Left ventricle myocardium inferior (tissue), 1 donor: Measurements from ENCODE around the gene PACS1. TPM values are rescaled to one million over a fixed set of nuclear protein-coding genes. Genes with fewer than 3 reads are reported as not detected.

ENCODE experiments used
- DNase-seq: peaks from one replicate; pipeline ENCODE4 v3.0.0-alpha.2; 2020
- H3K27ac ChIP-seq: fragments of 200-600 bp; replicated peaks from 2 replicates; pipeline ENCODE4 v1.8.0; 2021
- H3K27me3 ChIP-seq: fragments of 200-600 bp; 2 replicates; pipeline ENCODE4 v1.8.0; 2021; ENCODE audit warnings: low read depth
- H3K36me3 ChIP-seq: fragments of 200-600 bp; 2 replicates; pipeline ENCODE4 v1.8.0; 2021
- H3K4me1 ChIP-seq: fragments of 200-600 bp; 2 replicates; pipeline ENCODE4 v1.8.0; 2021
- H3K4me3 ChIP-seq: fragments of 200-600 bp; 2 replicates; pipeline ENCODE4 v1.8.0; 2021; ENCODE audit warnings: mild to moderate bottlenecking, moderate library complexity
- H3K9me3 ChIP-seq: fragments of 200-600 bp; replicated peaks from 2 replicates; pipeline ENCODE4 v1.8.0; 2021
- CTCF ChIP-seq: fragments of 200-600 bp; IDR thresholded peaks from 2 replicates; pipeline ENCODE4 v1.8.0; 2021; ENCODE audit warnings: antibody characterized with exemption, mild to moderate bottlenecking, borderline replicate concordance
- intact Hi-C: fragments of 100-400 bp; cut with micrococcal nuclease; formaldehyde crosslinking; loops from one replicate; pipeline ENCODE4 v1.11.0; 2022
- total RNA-seq: library from RNA; stranded (reverse); fragmentation: NEBNext Ultra II Directional; extraction: Animal tissue kit (Norgen Biotek cat#: 25700); gene quantifications from one replicate; pipeline ENCODE4 v1.2.1, GENCODE V29; 2021
- donor health status: DM: no; HTN: yes; CAD: no; lungs with severe emphysema.

PACS1 gene
- total RNA-seq, 1 donor from 2014 or later, result 54.9 TPM

- Histone ChIP-seq H3K36me3 (peaks cover 25% of the 10 kb centered on the region), H3K9me3 (no peaks in the 10 kb centered on the region), H3K4me3 (no peak overlapping the region), H3K4me1 (peaks cover 25% of the 10 kb centered on the region), H3K27me3 (peaks cover 11% of the 10 kb centered on the region), H3K27ac (no peak overlapping the region)
- DNase-seq, result no peak
- no peak for TF ChIP-seq CTCF
- intact Hi-C loops, result no loop called here
These were observed 209.1 kb downstream of the PACS1 start for GRCh38 chr11:66279092-66279734.

GRCh38 chr11:66280428-66280827, 210.4 kb downstream of the PACS1 start:
- H3K9me3 ChIP-seq, result no peaks in the 10 kb centered on the region
- H3K27ac ChIP-seq, result no peak overlapping the region
- DNase-seq, result no peak
- intact Hi-C loops, result no loop called here
- TF ChIP-seq CTCF, result no peak
- H3K4me3 ChIP-seq, result no peak overlapping the region
- H3K4me1 ChIP-seq, result peaks cover 29% of the 10 kb centered on the region
- H3K36me3 ChIP-seq, result peaks cover 15% of the 10 kb centered on the region
- peaks cover 11% of the 10 kb centered on the region for H3K27me3 ChIP-seq

DNA sequence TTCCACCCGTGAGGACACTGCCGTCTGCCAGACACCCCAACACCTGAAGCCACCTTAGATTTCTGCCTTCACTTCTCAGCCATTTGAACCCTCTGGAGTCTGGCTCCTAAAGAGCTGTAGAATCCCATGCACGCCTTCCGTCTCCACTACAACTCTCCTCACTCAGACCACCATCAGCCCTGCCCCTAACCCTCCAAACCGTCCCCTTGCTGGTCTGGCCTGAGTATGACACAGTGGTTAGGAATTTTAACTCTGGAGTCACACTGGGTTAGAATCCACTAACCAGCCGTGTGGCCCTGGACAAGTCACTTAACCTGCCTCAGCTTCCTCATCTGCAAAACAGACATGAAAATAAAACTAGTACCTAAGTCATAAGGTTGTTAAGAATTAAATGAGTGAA, 210.9 kb downstream of the PACS1 start:
- peaks cover 11% of the 10 kb centered on the region for H3K27me3 ChIP-seq
- DNase-seq, result no peak
- intact Hi-C loops, result no loop called here

GRCh38 chr11:66281776-66282467, 211.8 kb downstream of the PACS1 start:
- no peak for TF ChIP-seq CTCF
- H3K9me3 ChIP-seq, result no peaks in the 10 kb centered on the region
- no peak for DNase-seq
- H3K36me3 ChIP-seq, result peaks cover 4% of the 10 kb centered on the region
- peaks cover 40% of the 10 kb centered on the region for H3K4me1 ChIP-seq
- peaks cover 11% of the 10 kb centered on the region for H3K27me3 ChIP-seq
- no peak overlapping the region for H3K4me3 ChIP-seq
- H3K27ac ChIP-seq, result no peak overlapping the region
- intact Hi-C loops, result no loop called here

More for the DNA sequence above, 210.9 kb downstream of the PACS1 start:
- H3K36me3 ChIP-seq, result peaks cover 9% of the 10 kb centered on the region
- H3K27ac ChIP-seq, result no peak overlapping the region
- TF ChIP-seq CTCF, result no peak
- H3K9me3 ChIP-seq, result no peaks in the 10 kb centered on the region
- peaks cover 35% of the 10 kb centered on the region for H3K4me1 ChIP-seq
- H3K4me3 ChIP-seq, result no peak overlapping the region

DNA sequence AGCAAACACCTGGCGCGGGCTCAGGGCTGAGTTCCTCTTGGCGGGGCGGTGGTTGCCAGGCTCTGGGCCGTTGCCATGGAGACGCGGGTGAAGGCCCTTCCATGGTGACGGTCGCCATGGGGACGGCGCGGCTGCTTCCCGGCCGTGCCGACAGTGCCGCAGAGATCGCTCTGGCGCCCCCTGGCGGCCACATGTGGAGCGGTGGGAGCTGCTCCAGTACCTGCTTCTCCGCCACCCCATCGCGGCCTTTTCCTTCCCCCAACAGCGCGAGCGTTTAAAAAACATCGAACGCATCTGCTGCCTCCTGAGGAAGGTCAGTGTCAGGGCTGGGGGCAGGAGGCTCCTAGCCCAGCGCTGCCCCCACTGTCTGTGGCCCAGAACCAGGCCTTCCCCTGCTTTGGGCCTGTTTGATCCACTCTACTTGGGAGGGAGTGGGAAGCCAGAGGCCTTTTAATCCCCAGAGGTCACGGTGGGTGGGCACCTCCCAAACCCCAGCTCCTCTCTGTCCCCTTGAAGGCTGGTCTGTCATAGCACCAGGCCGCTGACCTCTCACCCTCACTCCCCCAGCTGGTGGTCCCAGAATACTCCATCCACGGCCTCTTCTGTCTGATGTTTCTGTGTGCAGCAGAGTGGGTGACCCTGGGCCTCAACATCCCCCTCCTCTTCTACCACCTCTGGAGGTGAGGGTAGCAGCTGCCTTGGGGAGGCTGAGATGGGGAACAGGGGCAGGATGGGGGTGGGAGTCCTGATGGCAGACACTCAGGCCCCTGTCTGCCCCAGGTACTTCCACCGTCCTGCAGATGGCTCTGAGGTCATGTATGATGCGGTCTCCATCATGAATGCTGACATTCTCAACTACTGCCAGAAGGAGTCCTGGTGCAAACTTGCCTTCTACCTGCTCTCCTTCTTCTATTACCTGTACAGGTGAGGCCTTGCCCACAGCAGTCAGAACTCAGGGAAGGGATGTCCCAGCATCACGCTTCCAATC, 212.7 kb downstream of the PACS1 start:
- intact Hi-C loops, result no loop called here
- no peak overlapping the region for H3K4me3 ChIP-seq
- TF ChIP-seq CTCF, result peak; percentile 97
- peak; percentile 97 for DNase-seq
- no peaks in the 10 kb centered on the region for H3K9me3 ChIP-seq
- H3K4me1 ChIP-seq, result peaks cover 41% of the 10 kb centered on the region
- no peak overlapping the region for H3K27ac ChIP-seq
- peaks cover 4% of the 10 kb centered on the region for H3K36me3 ChIP-seq
- peaks cover 11% of the 10 kb centered on the region for H3K27me3 ChIP-seq
